ENCODE results near the gene LPAR5. TPM values are rescaled to one million over a fixed set of nuclear protein-coding genes. Genes with fewer than 3 reads are reported as not detected.
A peak's percentile ranks its signal among the peaks of the same experiment; 100 is the strongest.

Gene LPAR5
- total RNA-seq, 1 donor from 2014 or later: 30.4 TPM

- DNase-seq (no peak), ATAC-seq (ENCODE audit: low read depth) (no peak)
- Mint-ChIP-seq H3K4me1 (peaks cover 65% of the 10 kb centered on the region), H3K27me3 (no peaks in the 10 kb centered on the region), H3K27ac (peak overlapping the region; percentile 85), H3K36me3 (ENCODE audit: low read depth) (no peaks in the 10 kb centered on the region), H3K9me3 (no peaks in the 10 kb centered on the region), H3K4me3 (peak overlapping the region; percentile 38)
- ChIA-PET CTCF (interaction anchor here (0.7 to 1.2 kb wide), 4 partner anchors 23 to 181 kb away, joined by 3 to 4 read pairs (median 4); partner anchors contain the start of gene NOP2), POLR2A (interaction anchor here (0.5 to 3.9 kb wide), 9 partner anchors 15 to 141 kb away, joined by 3 to 48 read pairs (median 11); partner anchors contain the start of genes COPS7A, LPAR5, MLF2 and NOP2)
- intact Hi-C loops (cut with micrococcal nuclease): no loop called here
- TF ChIP-seq CTCF (IDR thresholded peaks at IDR 0.05): no peak
Observed at GRCh38 chr12:6612247-6612646, 23.5 kb downstream of the LPAR5 start.

DNA sequence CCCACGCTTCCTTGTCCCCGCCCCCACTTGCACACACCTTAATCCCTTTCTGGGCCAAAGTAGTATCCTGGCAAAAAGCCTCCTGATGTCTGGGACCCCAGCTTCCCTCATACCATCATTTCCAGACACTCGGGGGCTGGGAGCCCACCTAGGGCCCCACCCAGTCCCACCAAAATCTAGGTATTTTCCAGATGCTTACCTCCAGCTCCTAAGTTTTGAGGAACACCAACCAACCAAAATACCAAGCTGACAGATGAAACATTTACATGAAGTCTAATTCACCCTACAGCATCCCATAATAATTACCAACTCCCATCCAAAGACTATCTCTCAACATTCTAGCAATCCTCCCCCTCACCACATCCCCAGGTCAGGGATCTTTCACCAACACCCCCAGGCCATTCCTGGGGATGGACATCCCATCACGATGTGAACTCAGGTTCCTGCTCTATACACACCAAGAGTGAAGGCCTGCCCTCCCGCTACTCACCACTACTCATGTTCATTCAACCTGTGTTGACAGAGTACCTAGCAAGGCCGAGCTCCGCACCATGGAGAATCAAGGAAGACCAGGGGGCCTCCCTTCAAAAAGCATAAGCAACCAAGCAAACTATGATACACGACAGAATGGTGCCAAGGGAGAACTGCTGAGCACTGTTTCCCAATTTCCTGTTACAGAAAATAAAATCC is 27.0 kb downstream of the LPAR5 start:
- Mint-ChIP-seq H3K4me3 (no peak overlapping the region), H3K27me3 (no peaks in the 10 kb centered on the region), H3K27ac (no peak overlapping the region), H3K36me3 (ENCODE audit: low read depth) (peaks cover 20% of the 10 kb centered on the region), H3K4me1 (peaks cover 64% of the 10 kb centered on the region), H3K9me3 (no peaks in the 10 kb centered on the region)
- intact Hi-C loops (cut with micrococcal nuclease): loop anchor here (1.0 to 5.0 kb wide), 2 partner anchors 53 to 364 kb away; partner anchors contain the start of genes EMG1 and PHB2
- CTCF ChIA-PET: interaction anchor here (1.0 to 1.1 kb wide), 2 partner anchors 10 to 38 kb away, joined by 3 read pairs; no protein-coding TSS in a partner anchor
- POLR2A ChIA-PET: interaction anchor here (0.6 to 4.3 kb wide), 11 partner anchors 11 to 354 kb away, joined by 3 to 45 read pairs (median 7); partner anchors contain the start of genes COPS7A, LPAR5, MLF2 and ZNF384
- DNase-seq (peak; percentile 40), ATAC-seq (ENCODE audit: low read depth) (no peak)
- TF ChIP-seq CTCF (IDR thresholded peaks at IDR 0.05): no peak

- DNase-seq (no peak), ATAC-seq (ENCODE audit: low read depth) (peak; percentile 31)
- peaks cover 27% of the 10 kb centered on the region for H3K36me3 Mint-ChIP-seq (ENCODE audit: low read depth)
- H3K4me3 Mint-ChIP-seq: no peak overlapping the region
- no peaks in the 10 kb centered on the region for H3K9me3 Mint-ChIP-seq
- no peak for TF ChIP-seq CTCF (IDR thresholded peaks at IDR 0.05)
- H3K4me1 Mint-ChIP-seq: peaks cover 64% of the 10 kb centered on the region
- POLR2A ChIA-PET: interaction anchor here (0.6 to 4.3 kb wide), 12 partner anchors 10 to 355 kb away, joined by 3 to 45 read pairs (median 14); partner anchors contain the start of genes COPS7A, LPAR5, MLF2 and NOP2
- intact Hi-C loops (cut with micrococcal nuclease): loop anchor here (1.0 to 5.0 kb wide), 14 partner anchors 21 to 410 kb away; partner anchors contain the start of genes CDCA3, COPS7A, EMG1 and GPR162
- no peak overlapping the region for H3K27ac Mint-ChIP-seq
- CTCF ChIA-PET: interaction anchor here (0.7 to 1.1 kb wide), 3 partner anchors 11 to 37 kb away, joined by 3 read pairs; no protein-coding TSS in a partner anchor
- no peaks in the 10 kb centered on the region for H3K27me3 Mint-ChIP-seq
Observed at GRCh38 chr12:6607751-6608591, 27.8 kb downstream of the LPAR5 start.

GRCh38 chr12:6606331-6607131 is 29.2 kb downstream of the LPAR5 start:
- Mint-ChIP-seq H3K27me3 (no peaks in the 10 kb centered on the region), H3K4me1 (peaks cover 64% of the 10 kb centered on the region), H3K36me3 (ENCODE audit: low read depth) (peaks cover 42% of the 10 kb centered on the region), H3K4me3 (no peak overlapping the region), H3K9me3 (no peaks in the 10 kb centered on the region), H3K27ac (peak overlapping the region; percentile 82)
- peak; percentile 35 for ATAC-seq (ENCODE audit: low read depth)
- peak; percentile 56 for DNase-seq
- ChIA-PET CTCF (interaction anchor here (0.5 to 1.4 kb wide), 3 partner anchors 14 to 147 kb away, joined by 3 to 4 read pairs (median 3); partner anchors contain the start of gene MLF2), POLR2A (interaction anchor here (0.5 to 4.3 kb wide), 15 partner anchors 8 to 337 kb away, joined by 3 to 45 read pairs (median 5); partner anchors contain the start of genes C12orf57, CDCA3, COPS7A and LPAR5)
- no peak for TF ChIP-seq CTCF (IDR thresholded peaks at IDR 0.05)
- intact Hi-C loops (cut with micrococcal nuclease): loop anchor here (1.0 to 5.0 kb wide), 13 partner anchors 20 to 412 kb away; partner anchors contain the start of genes CDCA3, COPS7A, EMG1 and GPR162
